Thoracic aorta (tissue), 2 donors: ENCODE data around the gene GNRH2. TPM values are rescaled to one million over a fixed set of nuclear protein-coding genes. Genes with fewer than 3 reads are reported as not detected.

Experiments used
- ATAC-seq: fragments of 150-250 bp; one replicate; pipeline ENCODE4 v1.8.0; 2017; ENCODE audit warnings: low read depth; ENCODE audit not compliant: insufficient number of reproducible peaks, low FRiP score
- DNase-seq: peaks from one replicate; pipeline ENCODE4 v3.0.0-alpha.2; 2020; ENCODE audit warnings: low spot score
- H3K27ac ChIP-seq, 2 donors: fragments of 200-600 bp; sonication (generic); 1 replicate in 1 of 2; 2 replicates in 1 of 2; pipeline ENCODE4 v1.5.1; 2016; ENCODE audit warnings: mild to moderate bottlenecking in 2 of 2, moderate library complexity in 2 of 2
- H3K27me3 ChIP-seq: fragments of 200-600 bp; sonication (generic); replicated peaks from 2 replicates; pipeline ENCODE4 v1.6.0; 2016; ENCODE audit warnings: mild to moderate bottlenecking; ENCODE audit not compliant: insufficient read depth
- H3K36me3 ChIP-seq: fragments of 200-600 bp; sonication (generic); one replicate; pipeline ENCODE4 v1.5.1; 2016
- H3K4me1 ChIP-seq, 2 donors: fragments of 200-600 bp; sonication (generic); 1 replicate in 1 of 2; 2 replicates in 1 of 2; pipeline versions ENCODE4 v1.5.1 to v1.6.0; 2016; ENCODE audit warnings: low read depth in 2 of 2, mild to moderate bottlenecking in 1 of 2; ENCODE audit not compliant: control insufficient read depth in 1 of 2
- H3K4me3 ChIP-seq: fragments of 200-600 bp; sonication (generic); 2 replicates; pipeline ENCODE4 v1.5.1; 2016; ENCODE audit warnings: mild to moderate bottlenecking
- H3K9me3 ChIP-seq: fragments of 200-600 bp; sonication (generic); 2 replicates; pipeline ENCODE4 v1.5.1; 2016
- CTCF ChIP-seq: fragments of 200-600 bp; sonication (generic); IDR thresholded peaks from one replicate; pipeline ENCODE4 v1.5.1; 2019; ENCODE audit warnings: antibody characterized with exemption
- total RNA-seq, 2 donors: library from RNA; depleted of rRNA; stranded (reverse); fragments of >200 nt; gene quantifications; one replicate each; pipeline versions ENCODE4 v1.1.0 to v1.2.3, GENCODE V29; 2016

The GNRH2 gene
- total RNA-seq, 2 donors from 2014 or later = not detected

- Histone ChIP-seq H3K4me1 (peaks cover 3 to 25% of the 10 kb centered on the region in 2 donors), H3K9me3 (no peaks in the 10 kb centered on the region), H3K4me3 (no peak overlapping the region), H3K27me3 (peaks cover 12% of the 10 kb centered on the region), H3K27ac (no peak overlapping the region), H3K36me3 (no peaks in the 10 kb centered on the region)
- DNase-seq = no peak
- no peak for ATAC-seq
- no peak for TF ChIP-seq CTCF
Measured at GRCh38 chr20:3085571-3086072, 42.2 kb downstream of the GNRH2 start.

- ATAC-seq (no peak), DNase-seq (no peak)
- H3K4me3 ChIP-seq = no peak overlapping the region
- H3K4me1 ChIP-seq = peaks cover 0 to 11% of the 10 kb centered on the region in 2 donors
- H3K27me3 ChIP-seq = peaks cover 8% of the 10 kb centered on the region
- no peaks in the 10 kb centered on the region for H3K36me3 ChIP-seq
- no peak for TF ChIP-seq CTCF
- H3K9me3 ChIP-seq = no peaks in the 10 kb centered on the region
- no peak overlapping the region for H3K27ac ChIP-seq
Measured at GRCh38 chr20:3088031-3088430, 44.6 kb downstream of the GNRH2 start.

DNA sequence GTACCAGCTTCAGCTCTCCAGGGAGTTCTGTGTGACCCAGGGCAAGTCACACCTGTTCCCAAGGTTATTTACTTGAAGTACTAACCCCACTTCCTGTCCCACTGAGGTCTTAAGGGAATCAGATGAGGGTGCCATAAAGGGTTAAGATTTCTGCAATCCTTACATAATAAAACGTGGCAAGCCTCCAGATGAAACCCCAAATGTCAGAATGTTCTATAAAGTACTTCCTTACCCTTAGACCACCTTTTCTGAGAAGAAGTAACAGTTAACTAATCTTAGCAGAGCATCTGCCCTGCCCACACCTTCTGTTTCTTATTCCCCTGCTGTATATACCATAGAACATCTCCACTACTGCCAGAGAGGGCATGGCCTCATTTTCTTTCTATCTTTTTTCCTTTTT, 47.1 kb downstream of the GNRH2 start:
- H3K4me1 ChIP-seq = peaks cover 0 to 6% of the 10 kb centered on the region in 2 donors
- H3K4me3 ChIP-seq = no peak overlapping the region
- no peak for DNase-seq
- ATAC-seq = no peak
- no peaks in the 10 kb centered on the region for H3K27me3 ChIP-seq
- H3K27ac ChIP-seq = no peak overlapping the region
- no peaks in the 10 kb centered on the region for H3K9me3 ChIP-seq
- H3K36me3 ChIP-seq = no peaks in the 10 kb centered on the region
- no peak for TF ChIP-seq CTCF

DNA sequence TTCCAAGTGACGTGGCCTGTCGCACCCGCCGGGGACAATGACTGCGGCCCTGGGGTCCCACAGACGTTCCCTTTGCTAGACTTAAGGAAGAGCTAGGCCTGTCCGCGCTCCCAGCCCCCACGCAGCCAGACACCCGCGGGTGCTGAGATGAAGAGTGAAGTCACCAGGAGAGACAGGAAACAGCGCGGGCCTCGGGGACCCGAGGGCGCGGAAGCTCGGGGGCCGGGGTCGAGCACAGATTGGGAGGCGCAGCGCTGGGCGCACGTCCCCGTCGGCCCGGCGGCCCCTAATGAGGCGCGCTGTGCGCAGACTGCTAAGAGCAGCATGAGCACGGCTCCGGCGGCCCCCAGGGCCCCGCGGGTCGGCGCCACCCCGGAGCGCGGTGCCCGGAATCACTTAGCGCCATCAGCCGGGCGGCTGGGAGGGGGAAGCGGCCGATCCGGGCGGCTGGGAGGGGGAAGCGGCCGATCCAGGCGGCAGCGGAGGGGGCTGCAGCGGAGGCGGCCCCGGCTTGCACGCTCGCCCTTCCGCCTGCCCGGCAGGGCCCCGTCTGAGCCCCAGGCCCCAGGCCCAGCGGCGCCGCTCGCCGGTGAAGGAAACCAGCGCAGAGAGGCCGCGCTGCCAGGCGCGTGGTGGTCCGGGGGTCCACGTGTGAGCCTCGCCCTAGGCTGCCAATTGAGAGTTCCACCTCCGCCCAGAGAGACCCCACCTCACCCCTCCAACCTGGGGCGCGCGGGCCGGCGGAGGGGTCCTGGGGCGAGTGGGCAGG, 49.4 kb downstream of the GNRH2 start:
- DNase-seq (no peak), ATAC-seq (no peak)
- Histone ChIP-seq H3K27me3 (no peaks in the 10 kb centered on the region), H3K4me3 (peak overlapping the region; percentile 53), H3K27ac (no peak overlapping the region), H3K9me3 (no peaks in the 10 kb centered on the region), H3K4me1 (peaks cover 0 to 6% of the 10 kb centered on the region in 2 donors), H3K36me3 (no peaks in the 10 kb centered on the region)
- no peak for TF ChIP-seq CTCF

DNA sequence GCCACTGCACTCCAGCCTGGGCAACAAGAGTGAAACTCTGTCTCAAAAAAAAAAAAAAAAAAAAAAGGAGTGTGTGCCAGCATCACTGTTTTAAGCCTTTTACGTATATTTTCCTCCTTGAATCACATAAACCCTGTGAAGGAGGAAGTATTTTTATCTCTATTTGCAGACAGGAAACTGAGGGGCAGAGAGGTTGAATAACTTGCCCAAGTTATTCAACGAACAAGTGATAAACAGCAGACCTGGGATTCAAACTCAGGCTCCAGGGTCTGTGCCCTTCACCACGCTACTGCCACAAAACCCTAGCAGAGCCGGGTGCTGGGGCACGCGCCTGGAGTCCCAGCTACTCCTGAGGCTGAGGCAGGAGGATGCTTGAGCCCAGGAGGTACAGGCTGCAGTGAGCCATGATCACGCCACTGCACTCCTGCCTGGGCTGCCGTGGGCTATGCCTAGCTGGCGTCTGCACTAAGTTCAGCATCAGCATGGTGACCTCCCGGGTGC, 50.5 kb downstream of the GNRH2 start:
- ATAC-seq = no peak
- no peaks in the 10 kb centered on the region for H3K27me3 ChIP-seq
- no peak overlapping the region for H3K27ac ChIP-seq
- peaks cover 0 to 6% of the 10 kb centered on the region in 2 donors for H3K4me1 ChIP-seq
- no peak for DNase-seq
- H3K9me3 ChIP-seq = no peaks in the 10 kb centered on the region
- TF ChIP-seq CTCF = no peak
- no peaks in the 10 kb centered on the region for H3K36me3 ChIP-seq
- H3K4me3 ChIP-seq = no peak overlapping the region
